ENCODE data around the gene LPA.
"Not testable (repeated sequence)": the region's sequence is repeated elsewhere in the genome, so short reads cannot be mapped to it uniquely, and the experiment has no call there.

Gene LPA

DNA sequence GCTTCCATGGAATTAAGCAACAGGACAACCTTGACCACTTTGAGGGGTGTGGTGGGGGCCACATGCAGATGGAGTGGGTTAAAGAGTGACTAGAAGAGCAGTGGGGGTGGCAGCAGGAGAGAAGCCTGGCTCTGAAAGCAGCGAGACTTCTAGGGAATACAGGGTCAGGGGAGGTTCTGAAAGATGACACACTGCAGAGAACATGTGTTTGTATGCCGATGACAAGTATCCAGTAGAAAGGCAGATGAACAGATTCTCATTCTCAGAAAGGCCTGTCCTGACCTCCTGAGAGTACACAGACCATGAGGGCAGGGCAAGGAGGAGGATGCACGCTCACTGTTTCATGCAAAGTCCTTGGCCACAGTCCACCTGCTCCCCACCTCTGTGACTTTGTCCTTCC, 2.9 kb downstream of the LPA start:
- DNase-seq (ENCODE audit: low read depth, low spot score), result no peak

DNA sequence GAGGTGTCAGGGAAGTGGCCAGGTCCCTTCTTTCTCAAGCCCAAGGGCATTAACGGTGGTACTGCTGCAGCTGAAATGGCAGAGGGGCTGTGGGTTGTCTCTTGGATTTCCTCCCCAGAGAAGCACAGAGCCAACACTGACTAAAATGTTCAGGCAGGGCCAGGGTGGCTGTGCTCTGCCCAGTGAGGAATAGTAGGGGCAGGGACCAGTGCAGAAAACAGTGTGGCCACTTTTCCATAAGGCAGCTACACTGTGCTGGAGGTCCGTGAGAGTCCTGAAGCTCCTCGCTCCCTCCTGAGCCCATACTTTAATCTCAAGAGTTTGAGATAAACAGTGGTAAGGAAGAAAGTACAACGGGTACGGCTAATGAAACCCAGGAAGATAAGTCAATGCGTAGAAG, 4.5 kb downstream of the LPA start:
- no peak for DNase-seq (ENCODE audit: low read depth, low spot score)

DNA sequence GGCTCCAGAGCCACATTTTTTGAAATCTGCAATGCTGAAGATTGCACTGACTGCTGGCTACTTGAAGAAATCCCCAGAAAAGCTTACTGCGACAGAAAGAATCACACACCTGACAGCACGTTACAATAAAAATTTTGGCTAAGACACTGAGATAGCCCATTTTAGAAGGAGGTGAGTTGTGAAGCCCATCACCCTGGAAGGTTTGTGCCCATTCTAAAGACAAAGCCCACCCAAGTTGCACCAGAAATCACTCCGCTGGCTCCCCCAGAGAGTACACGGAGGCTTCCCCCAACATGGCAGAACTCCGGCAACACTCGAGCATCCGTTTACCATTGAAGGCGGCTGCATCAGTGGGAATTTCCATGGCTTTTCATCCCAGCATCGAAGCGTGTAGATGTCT, 29.4 kb downstream of the LPA start:
- no peak for DNase-seq (ENCODE audit: low read depth, low spot score)

DNA sequence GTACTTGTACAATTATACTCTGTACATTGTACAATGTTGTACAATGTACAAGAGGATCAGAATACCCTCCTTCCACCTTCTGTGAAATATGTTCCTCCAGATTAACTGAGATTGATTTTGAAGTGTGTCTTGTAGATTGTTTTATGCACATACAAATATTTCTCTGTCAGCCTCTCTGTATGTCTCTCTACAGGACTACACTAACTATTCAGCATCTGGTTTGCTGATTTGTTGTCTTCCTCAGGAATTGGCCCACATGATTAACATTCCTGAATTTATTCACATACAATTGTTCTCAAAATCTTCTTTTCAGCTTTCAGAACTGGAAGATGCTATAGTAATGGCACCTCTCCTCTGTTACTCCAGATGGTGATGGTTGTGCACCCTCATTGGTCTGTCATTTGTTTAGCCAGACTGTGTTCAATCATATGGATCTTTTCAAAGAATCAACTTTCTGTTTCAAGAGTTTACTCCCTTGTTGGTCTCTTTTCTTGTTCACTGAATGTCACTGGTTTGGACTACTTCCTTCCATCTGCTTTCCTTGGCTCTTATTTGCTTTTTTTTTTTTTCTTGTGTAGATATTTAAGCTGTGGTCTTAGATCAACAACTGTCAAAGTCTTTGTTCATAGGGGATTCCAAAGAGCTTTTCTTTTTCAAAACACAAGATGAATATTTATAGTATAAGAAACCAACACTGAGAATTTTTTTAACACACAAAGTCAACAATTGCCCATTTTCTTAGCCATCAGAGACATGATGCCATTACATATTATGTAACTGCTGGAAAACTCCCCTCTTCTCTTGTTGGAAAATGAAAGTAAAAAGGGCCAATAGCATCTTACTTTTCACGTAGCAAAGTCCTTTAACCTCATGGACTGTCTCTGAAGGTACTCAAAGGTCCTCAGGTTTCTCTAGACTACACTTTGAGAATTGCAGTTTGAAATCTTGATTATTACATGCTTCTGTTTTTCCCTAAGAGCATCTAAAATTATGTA, 67.9 kb downstream of the LPA start:
- no peak for DNase-seq (ENCODE audit: low read depth, low spot score)

DNA sequence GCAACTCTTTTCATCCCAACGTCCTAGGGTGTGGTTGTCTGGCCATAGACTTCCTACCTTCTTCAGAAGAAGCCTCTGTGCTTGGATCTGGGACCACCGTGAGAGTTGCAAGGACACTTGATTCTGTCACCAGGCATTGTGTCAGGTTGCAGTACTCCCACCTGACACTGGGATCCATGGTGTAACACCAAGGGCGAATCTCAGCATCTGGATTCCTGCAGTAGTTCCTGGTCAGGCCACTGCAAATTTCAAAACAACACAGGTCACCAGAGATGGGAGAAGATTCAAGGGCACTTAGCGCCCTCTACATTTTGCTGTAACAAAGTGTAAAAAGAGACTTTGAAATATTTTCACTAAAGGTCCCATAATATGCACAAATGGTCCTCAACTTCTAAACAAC, 68.8 kb downstream of the LPA start:
- DNase-seq (ENCODE audit: low read depth, low spot score), result not testable (repeated sequence)

DNA sequence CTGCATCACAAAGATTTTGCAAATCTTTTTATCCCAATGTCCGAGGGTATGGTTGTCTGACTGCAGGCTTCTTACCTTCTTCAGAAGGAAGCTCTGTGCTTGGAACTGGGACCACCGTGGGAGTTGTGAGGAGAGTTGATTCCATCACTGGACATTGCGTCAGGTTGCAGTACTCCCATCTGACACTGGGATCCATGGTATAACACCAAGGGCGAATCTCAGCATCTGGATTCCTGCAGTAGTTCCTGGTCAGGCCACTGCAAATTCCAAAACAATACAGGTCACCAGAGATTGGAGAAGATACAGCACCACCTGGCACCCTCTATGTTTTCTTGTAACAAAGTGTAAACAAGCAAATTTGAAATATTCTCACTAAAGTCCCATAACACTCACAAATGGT, 77.7 kb downstream of the LPA start:
- DNase-seq (ENCODE audit: low read depth, low spot score), result no peak

DNA sequence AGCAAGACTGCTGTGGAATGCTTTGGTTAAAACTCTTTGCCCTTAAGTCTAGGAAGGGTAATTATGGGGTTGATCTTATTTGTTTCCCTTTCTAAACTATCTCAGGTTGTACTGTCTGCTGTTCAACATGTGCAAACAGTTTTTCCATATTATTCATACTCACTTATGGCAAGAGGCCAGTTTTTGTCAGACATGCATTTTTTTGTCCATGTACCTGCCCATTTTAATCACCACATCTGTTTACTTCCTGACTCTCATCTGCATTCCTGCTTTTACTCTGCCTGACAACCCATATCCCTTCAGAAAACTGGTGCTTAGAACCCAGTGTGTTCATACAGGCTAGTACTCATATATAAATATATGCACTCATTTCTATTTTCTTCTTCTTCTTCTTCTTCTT, 80.3 kb downstream of the LPA start:
- DNase-seq (ENCODE audit: low read depth, low spot score), result no peak

DNA sequence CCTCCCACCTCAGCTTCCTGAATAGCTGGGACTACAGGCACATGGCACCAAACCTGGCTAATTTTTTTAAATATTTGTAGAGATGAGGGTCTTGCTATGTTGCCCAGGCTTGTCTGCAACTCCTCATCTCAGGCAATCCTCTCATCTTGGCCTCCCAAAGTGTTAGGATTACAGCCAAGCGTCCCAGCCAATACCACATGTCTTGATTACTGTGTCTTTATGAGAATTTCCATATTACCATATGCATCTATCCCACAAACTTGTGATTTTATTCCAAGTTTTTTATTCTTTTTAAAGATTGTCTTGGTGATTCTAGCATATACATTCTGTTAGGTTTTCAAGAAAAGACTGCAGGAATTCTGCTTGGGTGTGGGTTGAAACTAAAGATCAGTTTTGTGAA, 82.7 kb downstream of the LPA start:
- no peak for DNase-seq (ENCODE audit: low read depth, low spot score)

DNA sequence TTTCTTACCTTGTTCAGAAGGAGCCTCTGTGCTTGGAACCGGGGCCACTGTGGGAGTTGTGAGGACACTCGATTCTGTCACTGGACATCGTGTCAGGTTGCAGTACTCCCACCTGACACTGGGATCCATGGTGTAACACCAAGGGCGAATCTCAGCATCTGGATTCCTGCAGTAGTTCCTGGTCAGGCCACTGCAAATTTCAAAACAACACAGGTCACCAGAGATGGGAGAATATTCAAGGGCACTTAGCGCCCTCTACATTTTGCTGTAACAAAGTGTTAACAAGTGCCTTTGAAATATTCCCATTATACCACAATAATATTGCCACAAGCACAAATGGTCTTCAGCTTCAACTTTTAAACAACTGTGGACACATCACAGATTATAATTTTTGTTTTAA, 85.6 kb downstream of the LPA start:
- not testable (repeated sequence) for DNase-seq (ENCODE audit: low read depth, low spot score)

DNA sequence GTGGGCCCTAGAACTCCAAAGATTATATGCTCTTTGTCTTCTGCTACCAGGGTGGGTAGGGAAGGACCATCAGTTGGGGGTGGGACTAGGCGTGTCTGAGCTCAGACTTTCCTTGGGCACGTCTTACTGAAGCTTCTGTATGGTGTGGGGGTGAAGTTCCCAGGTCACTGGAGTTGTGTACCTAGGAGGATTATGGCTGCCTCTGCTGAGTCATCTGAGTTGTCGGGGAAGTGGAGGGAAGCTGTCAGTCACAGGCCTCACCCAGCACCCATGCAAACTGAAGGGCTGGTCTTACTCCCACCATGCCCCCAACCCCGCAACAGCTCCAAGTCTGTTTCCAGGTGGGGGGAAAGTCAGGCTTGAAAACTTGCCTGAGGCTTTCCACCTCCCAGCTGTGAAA, 90.1 kb downstream of the LPA start:
- no peak for DNase-seq (ENCODE audit: low read depth, low spot score)

DNA sequence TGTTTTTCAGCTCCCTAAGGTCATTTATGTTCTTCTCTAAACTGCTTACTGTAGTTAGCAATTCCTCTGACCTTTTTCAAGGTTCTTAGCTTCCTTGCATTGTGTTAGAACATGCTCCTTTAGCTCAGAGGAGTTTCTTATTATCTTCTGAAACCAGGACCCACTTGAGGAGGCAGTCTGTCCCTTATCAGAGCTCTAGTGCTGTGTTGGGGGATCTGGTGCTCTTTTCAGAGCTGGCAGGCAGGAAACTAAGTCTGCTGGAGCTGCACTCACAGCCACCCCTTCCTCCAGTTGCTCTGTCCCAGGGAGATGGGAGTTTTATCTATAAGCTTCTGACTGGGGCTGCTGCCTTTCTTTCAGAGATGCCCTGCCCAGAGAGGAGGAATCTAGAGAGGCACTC, 92.9 kb downstream of the LPA start:
- DNase-seq (ENCODE audit: low read depth, low spot score), result not testable (repeated sequence)

DNA sequence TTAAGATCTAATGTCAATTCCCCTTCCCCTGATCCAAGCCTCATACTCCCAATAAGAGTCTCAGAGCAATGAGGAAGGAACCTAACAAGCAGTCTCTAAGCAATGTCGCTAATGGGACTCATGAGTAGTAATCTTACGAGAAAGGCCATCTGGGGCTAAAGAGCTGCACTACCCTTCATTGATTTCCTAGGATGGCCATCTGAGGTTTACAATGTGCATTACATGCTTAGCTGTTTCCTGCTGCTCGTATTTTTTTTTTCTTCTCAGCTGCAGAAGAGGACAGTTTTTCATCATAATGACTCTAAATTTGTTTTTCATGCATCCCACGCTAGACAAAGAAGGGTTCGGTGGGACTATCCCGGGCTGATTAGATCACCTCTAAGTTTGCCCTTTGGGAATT, 119.3 kb downstream of the LPA start:
- DNase-seq (ENCODE audit: low read depth, low spot score), result no peak

DNA sequence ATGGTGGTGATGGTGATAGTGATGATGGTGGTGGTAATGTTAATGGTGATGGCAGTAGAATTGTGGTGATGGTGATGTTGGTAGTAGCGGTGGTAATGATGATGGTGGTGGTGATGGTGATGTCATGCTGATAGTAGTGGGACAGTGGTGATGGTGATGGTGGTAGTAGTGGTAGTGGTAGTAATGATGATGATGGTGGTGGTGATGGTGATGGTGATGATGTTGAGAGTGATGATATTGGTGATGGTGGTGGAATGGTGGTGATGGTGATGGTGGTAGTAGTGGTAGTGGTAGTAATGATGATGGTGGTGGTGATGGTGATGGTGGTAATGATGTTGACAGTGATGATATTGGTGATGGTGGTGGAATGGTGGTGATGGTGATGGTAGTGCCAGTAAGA, 128.8 kb downstream of the LPA start:
- no peak for DNase-seq (ENCODE audit: low read depth, low spot score)

DNA sequence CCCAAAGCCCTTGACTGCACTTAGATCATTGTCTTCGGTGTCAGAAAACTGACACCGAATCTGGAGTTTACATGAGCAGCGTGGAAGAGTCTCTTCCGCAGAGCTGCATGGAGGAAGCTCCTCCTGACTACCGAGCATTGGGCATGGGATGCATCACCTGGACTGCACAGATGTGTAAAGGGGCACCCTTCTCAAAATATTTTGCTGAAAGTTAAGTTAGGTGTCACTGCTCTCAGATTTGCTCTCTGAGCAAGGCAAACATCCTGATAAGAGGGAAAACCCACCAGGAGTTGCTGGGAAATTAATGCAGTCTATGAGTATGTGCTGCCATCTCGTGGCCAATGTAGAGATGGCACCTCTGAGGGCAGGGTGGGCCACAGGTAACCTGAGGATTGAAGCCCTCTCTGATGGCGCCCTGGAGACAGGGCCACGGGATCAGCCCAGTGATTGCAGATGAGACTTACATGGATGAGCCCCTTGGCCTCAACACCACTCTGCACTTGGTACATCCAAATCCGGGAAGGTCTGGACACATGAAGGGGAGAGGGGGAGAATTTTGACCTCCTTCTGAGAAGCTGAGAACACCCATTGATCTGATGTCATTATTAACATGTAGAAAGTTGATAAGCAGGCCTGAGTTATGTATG, 129.9 kb downstream of the LPA start:
- DNase-seq (ENCODE audit: low read depth, low spot score), result peak; percentile 21

DNA sequence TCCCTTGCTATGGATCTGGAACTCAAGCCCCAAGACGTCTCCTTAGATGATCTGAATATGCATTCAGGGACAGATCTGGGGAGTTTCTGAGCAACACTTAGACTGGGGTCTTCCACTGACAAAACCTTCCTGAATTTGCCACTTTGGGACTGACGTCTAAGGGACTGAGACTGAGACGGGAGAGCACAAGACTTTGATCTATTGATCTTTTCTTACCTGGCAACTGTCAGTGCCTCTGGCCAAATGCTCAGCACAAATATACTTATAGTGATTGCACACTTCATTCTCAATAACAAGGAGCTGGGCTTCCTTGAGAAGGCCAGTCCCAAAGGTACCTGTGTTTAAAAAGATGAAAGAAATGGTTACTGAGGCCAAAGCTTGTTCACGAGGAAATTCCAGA, 131.8 kb downstream of the LPA start:
- no peak for DNase-seq (ENCODE audit: low read depth, low spot score)

DNA sequence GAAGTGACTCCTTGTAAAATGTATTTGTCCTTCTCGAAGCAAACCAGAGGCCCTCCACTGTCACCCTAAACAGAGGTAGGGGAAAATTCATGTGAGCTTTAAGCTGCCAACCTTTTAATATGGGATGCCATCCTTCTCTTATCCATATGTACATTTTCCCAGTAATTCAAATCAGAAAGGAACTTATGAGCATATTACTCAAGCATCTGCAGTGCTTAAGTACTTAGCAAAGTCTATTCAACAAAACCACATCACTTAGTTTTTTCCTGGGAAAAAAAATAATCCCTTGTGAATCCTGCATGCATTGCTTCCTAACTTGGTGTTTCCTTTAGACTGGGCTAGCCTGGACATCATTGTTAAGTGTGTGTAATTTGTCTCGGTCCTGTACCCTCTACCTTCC, 132.2 kb downstream of the LPA start:
- no peak for DNase-seq (ENCODE audit: low read depth, low spot score)

DNA sequence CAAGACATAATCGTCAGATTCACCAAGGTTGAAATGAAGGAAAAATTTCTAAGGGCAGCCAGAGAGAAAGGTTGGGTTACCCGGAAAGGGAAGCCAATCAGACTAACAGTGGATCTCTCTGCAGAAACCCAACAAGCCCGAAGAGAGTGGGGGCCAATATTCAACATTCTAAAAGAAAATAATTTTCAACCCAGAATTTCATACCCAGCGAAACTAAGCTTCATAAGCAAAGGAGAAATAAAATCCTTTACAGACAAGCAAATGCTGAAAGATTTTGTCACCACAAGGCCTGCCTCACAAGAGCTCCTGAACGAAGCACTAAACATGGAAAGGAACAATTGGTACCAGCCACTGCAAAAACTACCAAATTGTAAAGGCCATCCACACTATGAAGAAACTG, 134.6 kb downstream of the LPA start:
- DNase-seq (ENCODE audit: low read depth, low spot score), result not testable (repeated sequence)

DNA sequence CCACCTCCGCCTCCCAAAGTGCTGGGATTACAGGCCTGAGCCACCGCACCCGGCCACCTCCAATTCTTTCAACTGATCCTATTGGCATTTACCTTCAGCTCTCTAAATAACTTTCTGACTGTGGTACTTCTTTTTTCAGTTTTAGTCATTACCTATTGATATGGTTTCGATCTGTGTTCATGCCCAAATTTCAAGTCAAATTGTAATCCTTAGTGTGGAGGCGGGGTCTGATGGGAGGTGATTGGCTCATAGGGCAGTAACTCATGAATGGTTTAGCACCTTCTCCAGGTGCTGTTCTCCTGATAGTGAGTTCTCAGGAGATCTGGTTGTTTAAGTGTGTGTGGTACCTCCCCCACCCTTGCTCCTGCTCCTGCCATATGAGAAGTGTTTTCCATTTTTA, 140.9 kb downstream of the LPA start:
- no peak for DNase-seq (ENCODE audit: low read depth, low spot score)

DNA sequence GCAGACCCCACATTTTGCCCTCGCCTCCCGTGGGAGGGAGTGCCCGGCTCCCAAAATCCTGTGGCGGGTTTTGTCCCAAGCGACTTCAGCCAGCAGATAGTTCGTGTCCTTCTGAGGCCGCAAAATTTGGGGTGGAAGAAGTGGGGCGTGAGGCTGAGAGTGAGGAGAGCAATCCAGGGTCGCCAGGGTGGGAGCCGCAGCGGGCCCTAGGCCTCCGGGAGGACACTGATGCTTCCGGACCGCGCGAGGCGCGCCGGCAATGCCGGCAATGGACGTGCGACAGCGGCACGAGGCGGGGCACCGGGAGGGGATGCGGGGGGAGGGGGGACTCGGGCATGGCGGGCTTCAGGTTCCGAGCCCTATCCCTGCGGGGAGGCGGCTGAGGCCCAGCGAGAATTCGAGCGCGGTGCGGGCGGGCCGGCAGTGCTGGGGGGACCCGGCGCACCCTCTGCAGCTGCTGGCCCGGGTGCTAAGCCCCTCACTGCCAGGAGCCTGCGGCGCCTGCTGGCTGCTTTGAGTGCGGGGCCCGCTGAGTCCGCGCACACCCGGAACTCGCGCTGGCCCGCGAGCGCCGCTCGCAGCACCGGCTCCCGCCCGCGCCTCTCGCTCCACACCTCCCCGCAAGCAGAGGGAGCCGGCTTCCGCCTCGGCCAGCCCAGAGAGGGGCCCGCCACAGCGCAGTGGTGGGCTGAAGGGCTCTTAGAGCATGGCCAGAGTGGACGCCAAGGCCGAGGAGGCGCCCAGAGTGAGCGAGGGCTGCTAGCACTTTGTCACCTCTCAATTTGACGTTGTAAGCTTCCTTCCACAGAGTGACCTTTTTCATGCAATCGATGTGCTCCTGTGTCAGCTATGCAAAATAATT, 143.8 kb downstream of the LPA start:
- peak; percentile 50 for DNase-seq (ENCODE audit: low read depth, low spot score)

DNA sequence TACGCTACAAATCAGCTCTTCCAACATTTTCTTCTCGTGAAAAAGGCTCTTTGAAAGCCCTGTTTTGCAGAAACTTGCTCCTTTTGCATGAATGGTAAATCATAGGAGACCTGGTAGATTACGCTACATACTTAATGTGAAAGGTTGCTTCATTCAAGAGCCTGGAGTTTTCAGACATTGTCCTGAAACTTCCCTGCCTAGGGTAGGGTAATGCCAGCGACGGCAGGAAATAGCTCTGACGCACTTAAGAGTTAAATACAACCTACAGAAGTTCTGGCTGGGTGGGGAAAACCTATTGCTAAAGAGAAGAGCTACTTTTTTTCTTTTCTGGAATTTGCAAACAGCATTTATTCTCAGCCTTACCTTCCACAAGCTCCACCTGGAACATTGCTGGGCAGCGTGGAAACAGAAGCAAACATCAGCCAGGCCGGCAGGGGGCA, 144.5 kb downstream of the LPA start:
- no peak for DNase-seq (ENCODE audit: low read depth, low spot score)

DNA sequence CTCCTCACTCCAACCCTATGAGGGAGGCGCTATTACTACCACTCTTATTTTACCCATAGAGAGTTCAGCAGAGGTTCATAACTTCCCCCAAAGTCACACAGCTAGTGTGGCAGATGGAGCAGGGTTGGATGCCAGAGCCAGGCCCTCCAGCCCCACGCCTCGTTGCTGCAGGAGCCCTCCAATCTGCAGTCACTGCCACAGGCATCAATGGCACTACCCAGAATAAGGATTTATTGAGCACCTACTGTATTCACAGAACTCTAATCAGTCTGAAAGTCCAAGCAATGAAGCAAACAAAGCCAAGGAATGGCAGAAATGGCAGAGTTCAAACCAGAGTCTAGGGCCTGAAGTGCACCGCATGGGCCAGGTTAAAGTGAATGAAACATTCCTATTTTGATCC, 144.9 kb downstream of the LPA start:
- no peak for DNase-seq (ENCODE audit: low read depth, low spot score)

DNA sequence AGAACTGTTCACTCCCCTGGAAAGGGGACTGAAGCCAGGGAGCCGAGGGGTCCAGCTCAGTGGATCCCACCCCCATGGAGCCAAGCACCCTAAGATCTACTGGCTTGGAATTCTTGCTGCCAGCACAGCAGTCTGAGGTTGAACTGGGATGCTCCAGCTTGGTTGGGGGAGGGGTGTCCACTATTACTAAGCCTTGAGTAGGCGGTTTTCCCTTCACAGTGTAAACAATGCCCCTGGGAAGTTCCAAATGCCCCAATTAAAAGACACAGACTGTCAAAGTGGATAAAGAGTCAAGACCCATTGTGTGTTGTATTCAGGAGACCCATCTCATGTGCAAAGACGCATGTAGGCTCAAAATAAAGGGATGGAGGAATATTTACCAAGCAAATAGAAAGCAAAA, 150.2 kb downstream of the LPA start:
- no peak for DNase-seq (ENCODE audit: low read depth, low spot score)
